ENCODE data around the gene UBE2O. TPM values are rescaled to one million over a fixed set of nuclear protein-coding genes. Genes with fewer than 3 reads are reported as not detected.

Gene UBE2O
- total RNA-seq, 2 experiments from 2014 or later = 43.4 to 79.6 TPM

DNA sequence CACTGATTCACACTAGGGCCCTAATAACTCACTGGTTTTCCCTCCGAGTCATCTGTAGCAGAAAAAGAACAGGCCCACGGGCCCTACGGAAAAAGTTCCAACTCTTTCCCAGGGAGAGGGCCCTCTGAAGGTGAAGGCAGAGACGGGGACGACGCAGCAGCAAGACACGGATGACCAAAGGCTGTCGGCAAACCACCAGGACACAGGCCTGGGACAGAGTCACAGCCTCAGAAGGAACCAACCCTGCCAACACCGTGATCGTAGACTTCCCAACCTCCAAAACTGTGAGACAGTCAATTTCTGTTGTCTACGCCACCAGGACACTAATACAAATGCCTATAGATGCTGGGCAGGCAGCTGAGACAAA, 73.7 kb downstream of the UBE2O start:
- Histone ChIP-seq H2AFZ (ENCODE audit: low read length) (no peak overlapping the region), H3K9me2 (ENCODE audit: insufficient read depth, low read length) (no peaks in the 10 kb centered on the region), H3K36me3 (ENCODE audit: insufficient read depth, low read length) (no peaks in the 10 kb centered on the region), H4K20me1 (ENCODE audit: insufficient read depth, low read length) (no peaks in the 10 kb centered on the region), H3K9me3 (ENCODE audit: low read length) (no peaks in the 10 kb centered on the region), H3K4me2 (ENCODE audit: low read length) (no peak overlapping the region), H3K4me1 (ENCODE audit: insufficient read depth, low read length, poor library complexity, severe bottlenecking) (peaks cover 10% of the 10 kb centered on the region), H3K27ac (ENCODE audit: low read depth, low read length, poor library complexity, severe bottlenecking) (no peak overlapping the region), H3K4me3 (ENCODE audit: low read depth, low read length, poor library complexity, severe bottlenecking) (no peak overlapping the region), H3K79me2 (ENCODE audit: insufficient read depth, low read depth, low read length) (no peaks in the 10 kb centered on the region)
- DNase-seq (ENCODE audit: low spot score) = no peak
- intact Hi-C loops (cut with micrococcal nuclease; ENCODE audit: unreplicated experiment) = no loop called here
- no TSS peak for BruUV-seq (replicated peaks)
- POLR2A ChIA-PET = interaction anchor here (1.2 kb wide), 1 partner anchor 17 kb away, joined by 3 read pairs; no protein-coding TSS in a partner anchor
- CTCF ChIA-PET (ENCODE audit: unreplicated experiment) = interaction anchor here (1.1 kb wide), 1 partner anchor 11 kb away, joined by 5 read pairs; no protein-coding TSS in a partner anchor
- TF ChIP-seq EZH2phosphoT487 (IDR thresholded peaks at IDR 0.05; ENCODE audit: borderline replicate concordance, low read depth, low read length) (no peak), CTCF (conservative IDR thresholded peaks at IDR 0.05; ENCODE audit: low read length) (no peak)

DNA sequence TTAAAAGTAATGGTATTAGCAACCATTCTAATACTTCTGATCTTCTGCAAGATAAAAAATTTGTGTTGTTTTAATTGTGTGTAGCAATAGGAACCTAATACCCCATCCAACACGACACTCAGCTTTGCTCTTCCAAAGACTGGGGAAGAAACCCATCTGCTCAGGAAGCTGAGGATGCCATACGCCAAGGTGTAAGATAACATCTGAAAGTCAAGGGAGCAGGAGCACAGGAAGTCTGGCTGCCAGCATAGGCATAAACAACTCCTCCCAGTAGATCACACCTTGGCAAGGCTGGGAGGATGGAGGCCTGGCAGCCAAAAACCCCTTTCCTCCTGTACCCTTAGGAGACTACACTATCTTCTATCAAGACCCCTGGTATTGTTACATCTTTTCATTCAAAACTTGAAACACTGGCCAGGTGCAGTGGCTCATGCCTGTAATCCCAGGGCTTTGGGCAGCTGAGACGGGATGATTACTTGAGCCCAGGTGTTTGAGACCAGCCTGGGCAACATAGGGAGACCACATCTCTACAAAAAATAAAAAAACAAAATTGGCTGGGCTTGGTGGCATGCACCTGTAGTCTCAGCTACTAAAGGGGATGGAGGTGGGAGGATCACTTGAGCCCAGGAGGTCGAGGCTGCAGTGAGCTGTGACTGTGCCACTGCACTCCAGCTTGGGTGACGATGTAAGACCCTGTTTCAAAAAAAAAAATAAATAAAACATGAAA, 74.2 kb downstream of the UBE2O start:
- Histone ChIP-seq H3K9me2 (ENCODE audit: insufficient read depth, low read length) (no peaks in the 10 kb centered on the region), H3K27ac (ENCODE audit: low read depth, low read length, poor library complexity, severe bottlenecking) (no peak overlapping the region), H3K4me3 (ENCODE audit: low read depth, low read length, poor library complexity, severe bottlenecking) (no peak overlapping the region), H4K20me1 (ENCODE audit: insufficient read depth, low read length) (no peaks in the 10 kb centered on the region), H3K36me3 (ENCODE audit: insufficient read depth, low read length) (no peaks in the 10 kb centered on the region), H3K9me3 (ENCODE audit: low read length) (no peaks in the 10 kb centered on the region), H3K4me1 (ENCODE audit: insufficient read depth, low read length, poor library complexity, severe bottlenecking) (peaks cover 6% of the 10 kb centered on the region), H2AFZ (ENCODE audit: low read length) (no peak overlapping the region), H3K79me2 (ENCODE audit: insufficient read depth, low read depth, low read length) (no peaks in the 10 kb centered on the region), H3K4me2 (ENCODE audit: low read length) (no peak overlapping the region)
- intact Hi-C loops (cut with micrococcal nuclease; ENCODE audit: unreplicated experiment) = no loop called here
- POLR2A ChIA-PET = no interaction called here
- TF ChIP-seq CTCF (conservative IDR thresholded peaks at IDR 0.05; ENCODE audit: low read length) (no peak), EZH2phosphoT487 (IDR thresholded peaks at IDR 0.05; ENCODE audit: borderline replicate concordance, low read depth, low read length) (no peak)
- no TSS peak for BruUV-seq (replicated peaks)
- DNase-seq (ENCODE audit: low spot score) = no peak
- CTCF ChIA-PET (ENCODE audit: unreplicated experiment) = no interaction called here
